Gastrocnemius medialis (tissue), 4 donors: ENCODE data around the gene SACS. TPM values are rescaled to one million over a fixed set of nuclear protein-coding genes. Genes with fewer than 3 reads are reported as not detected.

Source experiments
- ATAC-seq, 2 donors: fragments of 150-250 bp; one replicate each; pipeline ENCODE4 v1.9.1; 2016
- DNase-seq, 2 donors: peaks; one replicate each; pipeline ENCODE4 v3.0.0-alpha.2; 2019
- H3K27ac ChIP-seq, 4 donors: fragments of 200-600 bp; sonication (generic); 1 replicate in 1 of 4; 2 replicates in 3 of 4; pipeline ENCODE4 v1.5.1; 2016 to 2018; ENCODE audit warnings: mild to moderate bottlenecking in 2 of 4, moderate library complexity in 1 of 4
- H3K27me3 ChIP-seq, 3 donors: fragments of 200-600 bp; sonication (generic) in 2 of 3; 1 replicate in 1 of 3; 2 replicates in 2 of 3; pipeline versions ENCODE4 v1.5.1 to v1.6.0; 2016 to 2019; ENCODE audit warnings: mild to moderate bottlenecking in 1 of 3, moderate library complexity in 1 of 3
- H3K36me3 ChIP-seq, 2 donors: fragments of 200-600 bp; sonication (generic) in 1 of 2; one replicate each; pipeline ENCODE4 v1.5.1; 2017 to 2018
- H3K4me1 ChIP-seq, 2 donors: fragments of 200-600 bp; sonication (generic) in 1 of 2; one replicate each; pipeline ENCODE4 v1.5.1; 2016 to 2017; ENCODE audit warnings: mild to moderate bottlenecking in 2 of 2
- H3K4me3 ChIP-seq, 4 donors: fragments of 200-600 bp; sonication (generic) in 3 of 4; 1 replicate in 1 of 4; 2 replicates in 3 of 4; pipeline ENCODE4 v1.5.1; 2016 to 2019; ENCODE audit warnings: mild to moderate bottlenecking in 2 of 4
- H3K9me3 ChIP-seq, 3 donors: fragments of 200-600 bp; sonication (generic) in 2 of 3; 1 replicate in 1 of 3; 2 replicates in 2 of 3; pipeline ENCODE4 v1.5.1; 2016 to 2019
- POLR2A ChIP-seq, 2 donors: fragments of 450-650 bp; IDR thresholded peaks; one replicate each; pipeline ENCODE4 v1.6.1; 2017; ENCODE audit warnings: antibody characterized with exemption in 2 of 2, mild to moderate bottlenecking in 2 of 2, moderate library complexity in 2 of 2
- in situ Hi-C, 4 donors: fragments of 200-750 bp; cut with MboI; loops; one replicate each; pipeline versions ENCODE4 v1.15.0 to v1.8.0; 2017; ENCODE audit warnings: low sequenced_read_pairs in 4 of 4
- intact Hi-C: fragments of 100-400 bp; cut with DNase I; formaldehyde crosslinking; loops from one replicate; pipeline ENCODE4 v1.15.1; 2023; ENCODE audit warnings: low total_unique reads
- total RNA-seq, 4 donors: library from RNA; depleted of rRNA; stranded (reverse); fragments of >200 nt; gene quantifications; one replicate each; pipeline versions ENCODE4 v1.1.0 to v1.2.3, GENCODE V29; 2016
- TF ChIP-seq, protein P1 (sequence below), 5 experiments: fragments of 450-650 bp in 3 of 5; fragments of 200-600 bp in 2 of 5; sonication (generic) in 2 of 5; IDR thresholded peaks in 4 of 5; conservative IDR thresholded peaks in 1 of 5; 1 replicate in 4 of 5; 2 replicates in 1 of 5; pipeline ENCODE4 v1.5.1; 2016 to 2019; ENCODE audit warnings: antibody characterized with exemption in 5 of 5, mild to moderate bottlenecking in 3 of 5, moderate library complexity in 3 of 5

Gene SACS
- total RNA-seq, 4 donors from 2014 or later: 23.8 to 36.5 (median 31.8) TPM

DNA sequence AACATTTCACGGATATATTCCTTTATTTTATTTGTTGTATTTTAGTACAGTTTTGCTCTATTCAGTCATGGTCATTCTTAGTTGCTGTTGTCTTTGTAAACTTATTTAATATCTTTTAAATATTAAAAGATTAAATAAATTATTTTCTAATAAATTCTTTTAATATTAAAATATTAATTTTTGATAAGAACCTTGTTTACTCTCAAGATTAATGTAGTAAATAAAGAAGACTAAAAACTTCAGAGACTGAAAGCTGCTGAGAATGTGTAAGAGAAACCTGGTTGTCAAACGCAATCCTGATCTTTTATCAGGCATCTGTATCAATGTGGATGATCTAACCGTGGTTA is 34.4 kb upstream of the SACS start:
- peak overlapping the region in 1 of 4 donors; percentile 90 for H3K27ac ChIP-seq

DNA sequence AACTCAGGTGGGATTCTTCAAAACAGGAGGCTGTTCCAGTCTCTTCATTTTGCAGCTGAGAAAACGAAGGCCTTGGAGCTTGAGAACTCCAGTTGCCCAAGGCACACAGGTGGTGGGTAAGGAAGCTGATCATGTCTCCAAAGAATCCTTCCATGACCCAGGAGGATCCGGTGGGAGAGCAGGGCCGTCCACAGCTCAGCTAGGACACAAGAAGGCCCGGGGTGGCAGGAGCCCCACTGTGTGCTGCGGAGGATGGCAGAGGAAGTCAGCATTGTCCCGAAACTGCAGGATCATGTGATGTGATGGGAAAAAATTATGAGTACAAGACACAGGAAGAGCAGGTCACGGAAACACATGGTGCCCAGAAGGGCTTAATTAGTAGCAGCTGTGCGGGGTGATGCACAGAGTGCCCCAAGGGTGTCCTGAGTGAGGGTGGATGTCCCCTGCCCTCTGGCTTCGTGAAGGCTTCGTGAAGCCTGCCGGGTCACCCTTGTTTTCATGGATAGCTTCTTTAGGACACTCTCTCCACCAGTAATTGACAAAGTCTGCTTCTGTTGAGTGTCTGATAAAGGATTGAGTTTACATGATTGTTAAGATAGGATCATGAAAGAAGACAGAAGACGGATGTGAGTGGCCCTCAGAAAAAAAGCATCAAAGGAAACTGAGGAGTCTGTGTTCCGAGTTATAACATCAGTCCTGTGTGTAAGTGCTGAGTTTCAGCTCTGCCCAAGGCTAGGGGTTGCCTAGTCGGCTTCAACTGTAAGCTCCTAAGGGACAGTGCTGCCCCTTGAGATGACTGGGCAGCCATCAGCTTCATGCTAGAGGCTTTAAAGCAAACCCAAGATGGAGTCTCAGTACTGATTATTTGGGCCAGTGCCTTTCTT is 33.8 kb upstream of the SACS start:
- ATAC-seq: peak; percentile 19 to 39
- H3K9me3 ChIP-seq: no peaks in the 10 kb centered on the region
- intact Hi-C loops (loop anchor here (2.0 to 5.0 kb wide), 2 partner anchors 50 to 235 kb away; no protein-coding TSS in a partner anchor), in situ Hi-C loops (loop anchor here (5.0 to 10.0 kb wide), 6 partner anchors 100 to 405 kb away; partner anchors contain the start of gene TNFRSF19 (in 2 of the 4))
- no peaks in the 10 kb centered on the region for H3K36me3 ChIP-seq
- peak overlapping the region; percentile 83 to 90 (median 88) for H3K27ac ChIP-seq
- TF ChIP-seq POLR2A (IDR thresholded peaks at IDR 0.05): no peak
- TF ChIP-seq, protein P1, sequence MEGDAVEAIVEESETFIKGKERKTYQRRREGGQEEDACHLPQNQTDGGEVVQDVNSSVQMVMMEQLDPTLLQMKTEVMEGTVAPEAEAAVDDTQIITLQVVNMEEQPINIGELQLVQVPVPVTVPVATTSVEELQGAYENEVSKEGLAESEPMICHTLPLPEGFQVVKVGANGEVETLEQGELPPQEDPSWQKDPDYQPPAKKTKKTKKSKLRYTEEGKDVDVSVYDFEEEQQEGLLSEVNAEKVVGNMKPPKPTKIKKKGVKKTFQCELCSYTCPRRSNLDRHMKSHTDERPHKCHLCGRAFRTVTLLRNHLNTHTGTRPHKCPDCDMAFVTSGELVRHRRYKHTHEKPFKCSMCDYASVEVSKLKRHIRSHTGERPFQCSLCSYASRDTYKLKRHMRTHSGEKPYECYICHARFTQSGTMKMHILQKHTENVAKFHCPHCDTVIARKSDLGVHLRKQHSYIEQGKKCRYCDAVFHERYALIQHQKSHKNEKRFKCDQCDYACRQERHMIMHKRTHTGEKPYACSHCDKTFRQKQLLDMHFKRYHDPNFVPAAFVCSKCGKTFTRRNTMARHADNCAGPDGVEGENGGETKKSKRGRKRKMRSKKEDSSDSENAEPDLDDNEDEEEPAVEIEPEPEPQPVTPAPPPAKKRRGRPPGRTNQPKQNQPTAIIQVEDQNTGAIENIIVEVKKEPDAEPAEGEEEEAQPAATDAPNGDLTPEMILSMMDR (IDR thresholded peaks at IDR 0.05 in 4 of 5, conservative IDR thresholded peaks at IDR 0.05 in 1 of 5): no peak
- peaks cover 13% of the 10 kb centered on the region in 2 donors for H3K4me1 ChIP-seq
- DNase-seq: no peak
- H3K4me3 ChIP-seq: peak overlapping the region; percentile 70 to 87 (median 70)
- no peaks in the 10 kb centered on the region for H3K27me3 ChIP-seq

More for the DNA sequence above, 34.4 kb upstream of the SACS start:
- in situ Hi-C loops (loop anchor here (5.0 to 10.0 kb wide), 6 partner anchors 99 to 404 kb away; partner anchors contain the start of gene TNFRSF19 (in 2 of the 4)), intact Hi-C loops (loop anchor here (2.0 to 5.0 kb wide), 2 partner anchors 49 to 234 kb away; no protein-coding TSS in a partner anchor)
- DNase-seq (no peak), ATAC-seq (no peak)
- Histone ChIP-seq H3K27me3 (no peaks in the 10 kb centered on the region), H3K36me3 (no peaks in the 10 kb centered on the region), H3K4me3 (no peak overlapping the region), H3K4me1 (peaks cover 7 to 13% of the 10 kb centered on the region in 2 donors), H3K9me3 (no peaks in the 10 kb centered on the region)
- TF ChIP-seq, protein P1 (IDR thresholded peaks at IDR 0.05 in 4 of 5, conservative IDR thresholded peaks at IDR 0.05 in 1 of 5): no peak
- no peak for TF ChIP-seq POLR2A (IDR thresholded peaks at IDR 0.05)

DNA sequence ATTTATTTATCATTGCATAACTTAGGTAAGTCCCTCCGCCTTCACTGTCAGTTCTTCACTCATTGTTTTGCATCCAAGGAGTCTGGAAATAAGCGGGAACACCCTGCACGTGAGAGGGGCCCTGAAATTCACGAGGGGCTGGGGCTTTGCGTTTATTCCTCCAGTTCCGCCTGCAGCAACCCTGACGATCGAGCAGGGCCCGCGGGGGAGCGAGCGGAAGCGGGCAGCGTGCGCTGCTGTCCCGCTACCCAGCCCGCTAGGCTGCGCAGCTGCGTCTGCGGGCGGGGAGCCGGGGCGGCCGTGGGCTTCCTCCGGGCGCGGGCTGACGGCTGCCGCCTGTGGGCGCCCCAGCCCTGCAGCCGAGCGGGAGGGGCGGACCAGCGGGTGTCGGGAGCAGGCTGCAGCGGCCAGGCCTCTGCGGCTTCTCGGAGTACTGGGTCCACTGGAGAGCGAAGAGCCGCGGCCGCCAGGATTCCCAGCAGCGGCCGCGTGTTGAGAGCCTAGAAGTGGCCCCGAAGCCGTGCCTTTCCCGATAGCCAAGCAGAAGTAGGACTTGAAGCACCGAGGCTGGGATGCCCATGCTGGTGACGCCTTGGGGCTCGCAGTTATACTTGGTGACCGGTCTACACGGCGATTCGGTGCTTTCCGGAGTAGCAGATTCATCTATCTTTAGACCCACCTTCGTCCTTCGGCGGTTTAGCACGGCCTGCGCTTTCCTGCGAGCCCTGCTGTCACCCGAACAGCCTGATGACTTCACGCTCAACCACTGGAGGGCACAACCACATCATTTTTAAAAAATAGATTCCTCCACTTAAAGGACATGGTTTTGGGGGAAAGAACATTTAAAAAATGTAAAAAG is 32.9 kb upstream of the SACS start:
- peaks cover 13 to 15% of the 10 kb centered on the region in 2 donors for H3K4me1 ChIP-seq
- TF ChIP-seq POLR2A (IDR thresholded peaks at IDR 0.05): no peak
- TF ChIP-seq, protein P1 (IDR thresholded peaks at IDR 0.05 in 4 of 5, conservative IDR thresholded peaks at IDR 0.05 in 1 of 5): peak; percentile 63 to 72 (median 67)
- ATAC-seq (peak; percentile 93 to 94), DNase-seq (peak; percentile 33 to 72)
- intact Hi-C loops (loop anchor here (1.0 to 5.0 kb wide), 5 partner anchors 50 to 423 kb away; partner anchors contain the start of gene MIPEP), in situ Hi-C loops (loop anchor here (5.0 to 10.0 kb wide), 6 partner anchors 101 to 406 kb away; partner anchors contain the start of gene TNFRSF19 (in 2 of the 4))
- H3K36me3 ChIP-seq: no peaks in the 10 kb centered on the region
- no peaks in the 10 kb centered on the region for H3K9me3 ChIP-seq
- H3K27me3 ChIP-seq: no peaks in the 10 kb centered on the region
- peak overlapping the region; percentile 70 to 87 (median 70) for H3K4me3 ChIP-seq
- peak overlapping the region; percentile 83 to 90 (median 88) for H3K27ac ChIP-seq

DNA sequence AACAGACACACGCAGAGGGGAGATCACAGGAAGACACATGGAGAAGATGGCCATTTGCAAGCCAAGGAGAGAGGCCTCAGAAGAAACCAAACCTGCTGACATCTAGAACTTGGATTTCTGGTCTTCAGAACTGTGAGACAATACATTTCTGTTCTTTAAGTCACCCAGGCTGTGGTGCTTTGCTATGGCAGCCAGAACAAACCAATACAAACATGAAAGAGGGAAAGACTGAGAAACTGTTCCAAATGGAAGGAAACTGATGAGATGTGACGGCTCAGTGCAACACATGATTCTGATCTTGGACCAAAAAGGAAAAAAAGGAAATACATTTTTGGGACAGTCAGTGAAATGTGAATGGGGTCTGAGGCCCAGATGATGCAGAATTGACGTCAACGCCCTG is 30.2 kb upstream of the SACS start:
- Histone ChIP-seq H3K27ac (no peak overlapping the region), H3K36me3 (no peaks in the 10 kb centered on the region), H3K27me3 (no peaks in the 10 kb centered on the region), H3K9me3 (no peaks in the 10 kb centered on the region), H3K4me1 (peaks cover 18 to 21% of the 10 kb centered on the region in 2 donors), H3K4me3 (no peak overlapping the region)
- TF ChIP-seq POLR2A (IDR thresholded peaks at IDR 0.05): no peak
- TF ChIP-seq, protein P1 (IDR thresholded peaks at IDR 0.05 in 4 of 5, conservative IDR thresholded peaks at IDR 0.05 in 1 of 5): no peak
- in situ Hi-C loops: loop anchor here in 1 of 4 donors (10.0 kb wide), 2 partner anchors 111 to 401 kb away; partner anchors contain the start of gene TNFRSF19
- intact Hi-C loops: no loop called here
- ATAC-seq (no peak), DNase-seq (no peak)
